ENCODE data around the gene C6orf89. TPM values are rescaled to one million over a fixed set of nuclear protein-coding genes. Genes with fewer than 3 reads are reported as not detected.

Gene C6orf89
- total RNA-seq, 1 experiment from 2014 or later, result 11.8 TPM

- H2AFZ ChIP-seq (ENCODE audit: low read length), result no peak within 1 kb of the TSS
- no peaks in the 10 kb centered on the region for H3K79me2 ChIP-seq (ENCODE audit: insufficient read depth, low read length)
- WGBS (ENCODE audit: extremely low coverage, insufficient read length, low lambda C conversion rate), result no CpG with 5 or more reads among the region's 14 CpGs
- H3K27ac ChIP-seq (ENCODE audit: insufficient read length, low read depth, low read length), result no peak within 1 kb of the TSS
- H3K18ac ChIP-seq (ENCODE audit: insufficient read length, low read depth, low read length), result no peak within 1 kb of the TSS
- H3K4me1 Mint-ChIP-seq, result peaks cover 12 to 13% of the 10 kb centered on the region in 2 experiments
- H3K23me2 ChIP-seq (ENCODE audit: insufficient read length, low read depth, low read length, poor library complexity, severe bottlenecking), result no peaks in the 10 kb centered on the region
- no peaks in the 10 kb centered on the region for H3K79me1 ChIP-seq (ENCODE audit: insufficient read depth, low read depth, low read length, poor library complexity, severe bottlenecking)
- no peak within 1 kb of the TSS for H4K5ac ChIP-seq (ENCODE audit: insufficient read length, low read depth, low read length)
- H3K4me3 Mint-ChIP-seq, result no peak within 1 kb of the TSS
- H3K9me3 ChIP-seq (ENCODE audit: control insufficient read depth, low read depth, low read length), result no peaks in the 10 kb centered on the region
- no peak within 1 kb of the TSS for H3K4me2 ChIP-seq (ENCODE audit: insufficient read depth, insufficient read length, low read length)
- no peak within 1 kb of the TSS for H2BK20ac ChIP-seq (ENCODE audit: low read depth, low read length, poor library complexity, severe bottlenecking)
- DNase-seq, result no peak
- no peak within 1 kb of the TSS for H2BK15ac ChIP-seq (ENCODE audit: low read depth, low read length)
- no peak within 1 kb of the TSS for H3K23ac ChIP-seq (ENCODE audit: insufficient read length, low read depth, low read length)
- H4K91ac ChIP-seq (ENCODE audit: insufficient read length, low read depth, low read length), result no peak within 1 kb of the TSS
- no peak within 1 kb of the TSS for H3K27ac Mint-ChIP-seq
- no peaks in the 10 kb centered on the region for H3K27me3 Mint-ChIP-seq (ENCODE audit: low read depth)
- no peak within 1 kb of the TSS for H3K4ac ChIP-seq (ENCODE audit: low read depth, low read length)
- H3K56ac ChIP-seq (ENCODE audit: insufficient read length, low read depth, low read length), result no peak within 1 kb of the TSS
- H2BK5ac ChIP-seq (ENCODE audit: insufficient read length, low read length), result no peak within 1 kb of the TSS
- H3K9ac ChIP-seq (ENCODE audit: extremely low read depth, insufficient read length, low read length), result no peak within 1 kb of the TSS
- H3K36me3 Mint-ChIP-seq (ENCODE audit: insufficient read depth in 1 of 3, low read depth in 3 of 3), result no peaks in the 10 kb centered on the region
- TF ChIP-seq CTCF (conservative IDR thresholded peaks at IDR 0.05), result no peak
- H3K27me3 ChIP-seq (ENCODE audit: insufficient read depth, low read length), result no peaks in the 10 kb centered on the region
- H2AK5ac ChIP-seq (ENCODE audit: insufficient read length, low read length), result no peak within 1 kb of the TSS
- H4K20me1 ChIP-seq (ENCODE audit: control insufficient read depth, insufficient read depth, insufficient read length), result no peaks in the 10 kb centered on the region
- H3T11ph ChIP-seq (ENCODE audit: low read length), result no peak within 1 kb of the TSS
- no peaks in the 10 kb centered on the region for H3K9me3 Mint-ChIP-seq
- no peak within 1 kb of the TSS for H4K8ac ChIP-seq (replicated peaks; ENCODE audit: insufficient read length, low read depth, low read length)
- H2BK12ac ChIP-seq (ENCODE audit: insufficient read length, low read depth, low read length), result no peak within 1 kb of the TSS
- H3K4me1 ChIP-seq (ENCODE audit: insufficient read depth, low read length), result peaks cover 1% of the 10 kb centered on the region; the same call in 1 of the 2 replicates
- H2BK120ac ChIP-seq (ENCODE audit: low read depth, low read length, poor library complexity, severe bottlenecking), result no peak within 1 kb of the TSS
- peak within 1 kb of the TSS; percentile 6; the same call in 1 of the 2 replicates for H3K14ac ChIP-seq (ENCODE audit: insufficient read depth, low read length)
Observed at GRCh38 chr6:36954262-36954931, 68.6 kb downstream of the C6orf89 start, which contains the start of gene PI16. Gene PI16 (plus strand): TSS chr6:36954738. CDS start chr6:36954761, 23 bp downstream.

Measured in H9 (cell line).